Endodermal cell (in vitro differentiated cells): ENCODE data around the gene CEP85L. TPM values are rescaled to one million over a fixed set of nuclear protein-coding genes. Genes with fewer than 3 reads are reported as not detected.

Source experiments
- DNase-seq: peaks from one replicate; pipeline ENCODE4 v3.0.0-alpha.2; 2017
- H3K27ac ChIP-seq: 2 replicates; pipeline ENCODE4 v1.5.1; 2013; ENCODE audit warnings: mild to moderate bottlenecking, low read depth, low read length, moderate library complexity
- H3K27me3 ChIP-seq: 2 replicates; pipeline ENCODE4 v1.6.1; 2013; ENCODE audit warnings: mild to moderate bottlenecking, low read length, moderate library complexity; ENCODE audit not compliant: insufficient read depth, control insufficient read depth, poor library complexity, severe bottlenecking
- H3K36me3 ChIP-seq: 2 replicates; pipeline ENCODE4 v1.7.0; 2013; ENCODE audit warnings: mild to moderate bottlenecking, low read length, moderate library complexity; ENCODE audit not compliant: control insufficient read depth, insufficient read depth
- H3K4me1 ChIP-seq: one replicate; pipeline ENCODE4 v1.7.0; 2013; ENCODE audit warnings: low read length; ENCODE audit not compliant: control insufficient read depth, insufficient read depth
- H3K4me3 ChIP-seq: 2 replicates; pipeline ENCODE4 v1.5.1; 2013; ENCODE audit warnings: mild to moderate bottlenecking, low read length, moderate library complexity
- H3K9ac ChIP-seq: 2 replicates; pipeline ENCODE4 v1.6.1; 2013; ENCODE audit warnings: mild to moderate bottlenecking, low read length, moderate library complexity; ENCODE audit not compliant: poor library complexity, severe bottlenecking; ENCODE audit errors: extremely low read depth
- H3K9me3 ChIP-seq: 2 replicates; pipeline ENCODE4 v1.6.1; 2013; ENCODE audit warnings: mild to moderate bottlenecking, low read length, moderate library complexity; ENCODE audit not compliant: control insufficient read depth
- H3K27ac Mint-ChIP-seq: 2 replicates; pipeline ENCODE4 v1.8.0; 2020; ENCODE audit warnings: mixed read lengths
- H3K27me3 Mint-ChIP-seq: 2 replicates; pipeline ENCODE4 v1.8.0; 2021; ENCODE audit warnings: mild to moderate bottlenecking, mixed read lengths; ENCODE audit not compliant: insufficient read depth
- H3K36me3 Mint-ChIP-seq: 2 replicates; pipeline ENCODE4 v1.8.0; 2020; ENCODE audit warnings: low read depth, mixed read lengths
- H3K4me1 Mint-ChIP-seq: 2 replicates; pipeline ENCODE4 v1.8.0; 2020; ENCODE audit warnings: mixed read lengths
- H3K4me3 Mint-ChIP-seq: 2 replicates; pipeline ENCODE4 v1.8.0; 2020; ENCODE audit warnings: mild to moderate bottlenecking, moderate library complexity, mixed read lengths
- H3K9me3 Mint-ChIP-seq: 2 replicates; pipeline ENCODE4 v1.8.0; 2020; ENCODE audit warnings: mild to moderate bottlenecking, mixed read lengths
- WGBS, 2 experiments: methylation state at CpG; one replicate each; pipeline versions ENCODE4 v1.1.5 to v1.1.7; 2013; ENCODE audit warnings: missing lambda C conversion rate in 2 of 2, mixed read lengths in 1 of 2; ENCODE audit not compliant: insufficient coverage in 1 of 2, insufficient read length in 1 of 2; 5-methylcytosine and 5-hydroxymethylcytosine counted together
- total RNA-seq, 2 donors: library from RNA; stranded (reverse); fragmentation: NEBNext Ultra II Directional in 1 of 2; extraction: Animal tissue kit (Norgen Biotek cat#: 25700) in 1 of 2; gene quantifications; 2 replicates in 1 of 2; 3 replicates in 1 of 2; pipeline ENCODE4 v1.2.1, GENCODE V29; 2021
- TF ChIP-seq, protein P1 (sequence below): fragments of 200-600 bp; sonication (generic); conservative IDR thresholded peaks from 2 replicates; pipeline ENCODE4 v1.5.0; 2021; ENCODE audit warnings: antibody characterized with exemption, mild to moderate bottlenecking

CEP85L gene
- total RNA-seq, 2 donors from 2014 or later, result 6.7 to 10.2 TPM

DNA sequence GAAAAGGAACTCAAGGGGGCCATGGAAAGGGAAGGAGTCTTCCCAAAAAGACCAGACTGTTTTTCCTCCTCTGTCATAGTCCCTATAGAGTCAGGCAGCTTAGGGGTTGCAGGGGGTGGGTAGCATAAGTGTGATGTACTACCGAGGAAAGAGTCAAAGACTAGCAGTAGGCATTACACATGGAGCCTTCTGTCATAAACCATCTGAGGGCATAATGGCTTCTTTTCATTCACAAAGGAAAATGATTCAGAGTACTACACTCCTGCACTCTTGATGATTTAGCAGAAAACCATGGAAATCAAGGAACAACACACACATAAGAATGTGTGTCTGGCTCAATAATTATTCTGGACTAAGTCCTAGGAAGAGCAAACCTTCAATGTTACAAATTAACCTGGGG, 88.4 kb downstream of the CEP85L start:
- H3K36me3 ChIP-seq, result no peaks in the 10 kb centered on the region
- 80% methylated on average over 1 of the region's 1 CpG for WGBS, 2 experiments
- H3K27ac ChIP-seq, result no peak overlapping the region
- TF ChIP-seq, protein P1, sequence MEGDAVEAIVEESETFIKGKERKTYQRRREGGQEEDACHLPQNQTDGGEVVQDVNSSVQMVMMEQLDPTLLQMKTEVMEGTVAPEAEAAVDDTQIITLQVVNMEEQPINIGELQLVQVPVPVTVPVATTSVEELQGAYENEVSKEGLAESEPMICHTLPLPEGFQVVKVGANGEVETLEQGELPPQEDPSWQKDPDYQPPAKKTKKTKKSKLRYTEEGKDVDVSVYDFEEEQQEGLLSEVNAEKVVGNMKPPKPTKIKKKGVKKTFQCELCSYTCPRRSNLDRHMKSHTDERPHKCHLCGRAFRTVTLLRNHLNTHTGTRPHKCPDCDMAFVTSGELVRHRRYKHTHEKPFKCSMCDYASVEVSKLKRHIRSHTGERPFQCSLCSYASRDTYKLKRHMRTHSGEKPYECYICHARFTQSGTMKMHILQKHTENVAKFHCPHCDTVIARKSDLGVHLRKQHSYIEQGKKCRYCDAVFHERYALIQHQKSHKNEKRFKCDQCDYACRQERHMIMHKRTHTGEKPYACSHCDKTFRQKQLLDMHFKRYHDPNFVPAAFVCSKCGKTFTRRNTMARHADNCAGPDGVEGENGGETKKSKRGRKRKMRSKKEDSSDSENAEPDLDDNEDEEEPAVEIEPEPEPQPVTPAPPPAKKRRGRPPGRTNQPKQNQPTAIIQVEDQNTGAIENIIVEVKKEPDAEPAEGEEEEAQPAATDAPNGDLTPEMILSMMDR, result no peak
- no peaks in the 10 kb centered on the region for H3K36me3 Mint-ChIP-seq
- no peak overlapping the region for H3K27ac Mint-ChIP-seq
- H3K4me1 Mint-ChIP-seq, result peaks cover 4% of the 10 kb centered on the region
- H3K9me3 ChIP-seq, result no peaks in the 10 kb centered on the region
- H3K4me1 ChIP-seq, result no peaks in the 10 kb centered on the region
- no peak overlapping the region for H3K4me3 ChIP-seq
- H3K27me3 ChIP-seq, result no peaks in the 10 kb centered on the region
- H3K4me3 Mint-ChIP-seq, result no peak overlapping the region
- no peak for DNase-seq
- no peaks in the 10 kb centered on the region for H3K9me3 Mint-ChIP-seq
- no peaks in the 10 kb centered on the region for H3K27me3 Mint-ChIP-seq
- no peak overlapping the region for H3K9ac ChIP-seq

DNA sequence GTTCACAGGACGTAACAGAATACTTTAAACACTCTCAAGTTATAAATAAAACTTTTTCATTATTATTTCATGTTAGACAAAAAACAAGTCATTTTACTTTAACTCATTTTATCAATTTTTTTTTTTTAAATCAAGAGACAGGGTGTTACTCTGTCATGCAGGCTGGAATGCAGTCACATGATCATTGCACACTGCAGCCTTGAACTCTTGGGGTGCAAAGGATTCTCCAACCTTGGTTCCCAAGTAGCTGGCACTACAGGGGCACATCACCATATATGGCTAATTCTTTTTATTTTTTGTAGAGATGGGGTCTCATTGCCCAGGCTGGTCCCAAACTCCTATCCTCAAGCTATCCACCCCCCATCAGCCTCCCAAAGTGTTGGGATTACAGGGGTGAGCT, 89.1 kb downstream of the CEP85L start:
- Histone ChIP-seq H3K36me3 (no peaks in the 10 kb centered on the region), H3K27me3 (no peaks in the 10 kb centered on the region), H3K27ac (no peak overlapping the region), H3K4me3 (no peak overlapping the region), H3K4me1 (no peaks in the 10 kb centered on the region), H3K9ac (no peak overlapping the region), H3K9me3 (no peaks in the 10 kb centered on the region)
- TF ChIP-seq, protein P1, result no peak
- DNase-seq, result no peak
- no peak overlapping the region for H3K27ac Mint-ChIP-seq
- H3K4me1 Mint-ChIP-seq, result peaks cover 4% of the 10 kb centered on the region
- H3K36me3 Mint-ChIP-seq, result no peaks in the 10 kb centered on the region
- H3K27me3 Mint-ChIP-seq, result no peaks in the 10 kb centered on the region
- H3K9me3 Mint-ChIP-seq, result no peaks in the 10 kb centered on the region
- 100% methylated on average over 1 of the region's 1 CpG for WGBS, 2 experiments
- H3K4me3 Mint-ChIP-seq, result no peak overlapping the region

DNA sequence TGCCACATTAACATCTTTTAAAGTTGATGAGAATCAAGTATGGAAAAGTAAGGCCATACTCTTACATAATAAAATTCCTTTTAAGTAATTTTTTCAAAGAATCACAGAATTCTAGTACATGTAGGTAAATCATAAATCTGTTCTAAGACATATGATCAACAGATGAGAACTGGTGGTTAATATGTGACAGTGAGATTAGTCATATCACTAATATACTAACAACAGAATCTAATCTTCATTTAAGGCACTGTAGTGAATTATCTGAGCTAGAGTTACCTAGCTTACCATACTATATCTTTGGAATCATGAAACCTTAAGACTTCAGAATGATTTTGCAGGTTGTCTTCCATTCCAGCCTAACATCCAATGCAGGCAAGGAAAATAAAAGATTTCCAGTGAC, 91.7 kb downstream of the CEP85L start:
- TF ChIP-seq, protein P1, result no peak
- DNase-seq, result no peak
- no peak overlapping the region for H3K4me3 Mint-ChIP-seq

More for the DNA sequence above, 91.7 kb downstream of the CEP85L start:
- Mint-ChIP-seq H3K36me3 (no peaks in the 10 kb centered on the region), H3K27ac (no peak overlapping the region), H3K9me3 (no peaks in the 10 kb centered on the region), H3K27me3 (no peaks in the 10 kb centered on the region), H3K4me1 (no peaks in the 10 kb centered on the region)
- Histone ChIP-seq H3K9me3 (no peaks in the 10 kb centered on the region), H3K4me1 (no peaks in the 10 kb centered on the region), H3K4me3 (no peak overlapping the region), H3K27me3 (no peaks in the 10 kb centered on the region), H3K9ac (no peak overlapping the region), H3K36me3 (no peaks in the 10 kb centered on the region), H3K27ac (no peak overlapping the region)
